ENCODE measurements around the gene TAF8. TPM values are rescaled to one million over a fixed set of nuclear protein-coding genes. Genes with fewer than 3 reads are reported as not detected.
"Not testable (repeated sequence)": the region's sequence is repeated elsewhere in the genome, so short reads cannot be mapped to it uniquely, and the experiment has no call there.

Gene TAF8, protein sequence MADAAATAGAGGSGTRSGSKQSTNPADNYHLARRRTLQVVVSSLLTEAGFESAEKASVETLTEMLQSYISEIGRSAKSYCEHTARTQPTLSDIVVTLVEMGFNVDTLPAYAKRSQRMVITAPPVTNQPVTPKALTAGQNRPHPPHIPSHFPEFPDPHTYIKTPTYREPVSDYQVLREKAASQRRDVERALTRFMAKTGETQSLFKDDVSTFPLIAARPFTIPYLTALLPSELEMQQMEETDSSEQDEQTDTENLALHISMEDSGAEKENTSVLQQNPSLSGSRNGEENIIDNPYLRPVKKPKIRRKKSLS
- total RNA-seq = 10 to 100 TPM in 3 of 8 experiments, 1 to 10 TPM in 5; 3.7 to 22.7 (median 8.9) TPM

DNA sequence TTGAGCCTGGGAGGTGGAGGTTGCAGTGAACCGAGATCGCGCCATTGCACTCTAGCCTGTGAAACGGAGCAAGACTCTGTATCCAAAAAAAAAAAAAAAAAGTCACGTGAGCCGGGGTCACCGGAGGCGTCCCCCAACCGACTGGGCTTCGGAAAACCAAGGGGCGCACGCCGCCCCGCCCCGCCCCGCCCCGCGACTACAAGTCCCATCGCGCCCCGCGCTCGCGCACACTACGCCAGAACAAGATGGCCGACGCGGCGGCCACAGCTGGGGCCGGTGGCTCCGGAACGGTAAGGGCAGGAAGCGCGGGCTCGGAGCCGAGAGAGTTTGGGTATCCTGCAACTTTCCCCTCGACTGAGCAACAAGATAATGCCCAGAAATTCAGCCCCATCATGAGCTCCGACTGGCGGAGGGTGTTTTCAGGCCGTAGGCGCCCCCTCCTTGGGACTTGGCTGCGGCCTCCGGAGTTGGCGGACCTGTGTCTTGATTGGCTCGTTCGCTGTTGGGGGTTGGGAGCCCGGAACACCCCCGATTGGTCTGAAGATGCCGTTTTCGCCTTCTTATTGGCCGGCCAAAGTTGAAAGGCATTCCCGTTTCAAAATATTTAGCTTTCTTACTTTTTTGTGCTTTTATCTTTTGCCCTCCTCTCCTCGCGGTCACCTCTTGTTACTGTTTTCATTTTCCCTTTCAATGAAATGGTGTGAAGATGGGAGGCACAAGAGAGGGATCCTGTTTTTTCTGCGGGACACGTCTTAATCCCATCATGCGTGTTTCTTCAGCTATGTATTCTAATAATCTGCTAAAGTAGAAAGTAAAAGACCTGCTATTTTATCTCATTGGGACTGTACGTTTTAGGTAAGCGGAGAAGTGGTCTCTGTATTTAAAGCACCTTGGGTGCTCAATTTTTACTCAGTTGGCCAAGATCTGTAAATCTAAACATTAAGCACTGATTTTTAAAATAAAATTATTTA is at the start of gene TAF8:
TAF8 (plus strand) TSS at position 228 of the 971 bp plus-strand sequence; CDS start at position 246, 18 bp downstream.
- Histone ChIP-seq H3K27ac (peak within 1 kb of the TSS; percentile 63 to 89), H3K4me3 (peak within 1 kb of the TSS; percentile 57 to 90 (median 83)), H3K4me1 (replicated peaks in 1 of 2) (peaks cover 2 to 7% of the 10 kb centered on the region in 2 donors)
- peak; percentile 82 to 96 (median 90) for ATAC-seq (replicated peaks in 6 of 8)
- in situ Hi-C loops (cut with MboI; ENCODE audit: low pct_unique_long_range_greater_than_20kb in 2 of 9, low sequenced_read_pairs in 9 of 9, unreplicated experiment in 9 of 9) = loop anchor here in 1 of 9 experiments (25.0 kb wide), 1 partner anchor 112 kb away; the partner anchor contains the start of gene GUCA1A
- WGBS, 10 experiments = 0 to 13% (median 3%) methylated on average over 2 to 25 of the region's 59 CpGs; no CpG with 5 or more reads in 1 of the 10 experiments

DNA sequence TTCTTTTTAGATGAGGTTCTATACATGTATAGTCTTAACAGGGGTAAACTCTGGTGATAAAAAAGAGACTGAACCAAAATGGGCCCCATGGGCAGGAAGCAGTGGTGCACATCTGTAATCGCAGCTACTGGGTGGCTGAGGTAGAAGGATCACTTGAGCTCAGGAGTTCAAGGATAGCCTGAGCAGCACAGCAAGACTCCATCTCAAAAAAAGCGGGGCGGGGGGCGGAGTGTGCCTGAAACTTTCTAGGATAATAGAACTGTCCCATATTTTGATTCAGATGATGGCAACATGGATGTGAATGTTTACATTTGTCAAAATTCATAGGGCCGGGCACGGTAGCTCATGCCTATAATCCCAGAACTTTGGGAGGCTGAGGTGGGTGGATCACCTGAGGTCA is 48.8 kb upstream of the TAF8 start:
- no peak overlapping the region for H3K27ac ChIP-seq
- no peaks in the 10 kb centered on the region for H3K4me1 ChIP-seq (replicated peaks in 1 of 2)
- no peak for ATAC-seq (replicated peaks in 6 of 8)
- WGBS, 10 experiments = 63 to 100% (median 94%) methylated on average over 1 to 6 of the region's 6 CpGs; no CpG with 5 or more reads in 2 of the 10 experiments
- in situ Hi-C loops (cut with MboI; ENCODE audit: low pct_unique_long_range_greater_than_20kb in 2 of 9, low sequenced_read_pairs in 9 of 9, unreplicated experiment in 9 of 9) = no loop called here
- no peak overlapping the region for H3K4me3 ChIP-seq

DNA sequence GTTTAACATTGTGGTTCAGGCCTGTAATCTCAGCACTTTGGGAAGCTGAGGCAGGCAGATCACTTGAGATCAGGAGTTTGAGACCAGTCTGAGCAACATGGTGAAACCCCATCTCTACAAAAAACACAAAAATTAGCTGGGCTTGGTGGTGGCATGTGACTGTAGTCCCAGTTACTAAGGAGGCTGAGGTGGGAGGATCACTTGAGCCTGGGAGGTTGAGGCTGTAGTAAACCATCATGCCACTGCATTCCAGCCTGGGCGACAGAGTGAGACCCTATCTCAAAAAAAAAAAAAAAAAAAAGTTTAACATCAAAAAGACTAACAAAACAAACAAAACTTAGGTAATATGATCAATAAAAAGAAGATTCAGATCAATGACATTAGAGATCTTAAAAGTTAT is 46.7 kb upstream of the TAF8 start:
- H3K4me3 ChIP-seq; ATAC-seq (replicated peaks in 6 of 8); H3K27ac ChIP-seq; H3K4me1 ChIP-seq (replicated peaks in 1 of 2); in situ Hi-C loops (cut with MboI; ENCODE audit: low pct_unique_long_range_greater_than_20kb in 2 of 9, low sequenced_read_pairs in 9 of 9, unreplicated experiment in 9 of 9): not testable (repeated sequence)
- WGBS, 10 experiments = 60 to 100% (median 78%) methylated on average over 1 of the region's 1 CpG; no CpG with 5 or more reads in 6 of the 10 experiments

DNA sequence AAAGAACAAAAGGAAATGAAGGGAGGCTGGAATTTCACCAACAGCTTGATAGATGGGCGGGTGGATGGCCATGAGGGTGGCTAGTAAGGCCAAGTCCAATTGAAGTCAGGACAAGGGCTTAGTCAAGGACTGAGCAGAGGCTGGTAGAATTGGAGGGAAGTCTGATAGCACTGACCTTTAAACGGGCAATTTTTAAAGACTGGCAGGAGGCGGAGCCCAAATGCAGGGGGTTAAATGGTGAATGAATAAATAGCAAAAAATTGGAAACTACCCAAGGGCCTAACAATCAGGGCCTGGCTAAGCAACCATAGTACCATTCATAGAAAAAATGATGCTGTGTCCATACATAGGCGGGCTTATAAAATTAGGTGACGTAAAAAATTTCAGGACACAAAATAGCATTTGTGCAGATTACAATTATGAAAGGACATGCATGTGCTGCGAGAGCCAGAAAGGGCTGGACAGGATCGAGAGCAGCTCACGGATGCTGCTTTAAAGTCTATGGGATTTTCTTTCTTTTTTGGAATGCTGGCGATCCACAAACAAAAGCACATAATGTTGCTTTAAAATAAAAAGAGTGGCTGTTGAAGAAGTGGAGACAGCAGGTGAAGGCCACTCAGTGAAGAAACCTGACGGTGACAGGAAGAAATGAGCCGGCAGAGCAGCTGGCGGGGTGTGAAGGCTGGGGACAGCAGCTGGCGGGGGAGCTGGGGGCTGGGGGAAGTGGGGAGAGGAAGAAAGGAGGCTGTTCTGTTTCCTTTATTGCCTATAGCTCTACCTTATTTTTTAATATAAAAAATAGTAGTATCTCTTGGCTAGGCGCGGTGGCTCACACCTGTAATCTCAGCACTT is 42.8 kb upstream of the TAF8 start:
- H3K27ac ChIP-seq = no peak overlapping the region
- WGBS, 10 experiments = 56 to 93% (median 82%) methylated on average over 2 to 10 of the region's 15 CpGs
- peaks cover 0 to 11% of the 10 kb centered on the region in 2 donors for H3K4me1 ChIP-seq (replicated peaks in 1 of 2)
- no peak overlapping the region for H3K4me3 ChIP-seq
- ATAC-seq (replicated peaks in 6 of 8) = no peak
- in situ Hi-C loops (cut with MboI; ENCODE audit: low pct_unique_long_range_greater_than_20kb in 2 of 9, low sequenced_read_pairs in 9 of 9, unreplicated experiment in 9 of 9) = no loop called here

DNA sequence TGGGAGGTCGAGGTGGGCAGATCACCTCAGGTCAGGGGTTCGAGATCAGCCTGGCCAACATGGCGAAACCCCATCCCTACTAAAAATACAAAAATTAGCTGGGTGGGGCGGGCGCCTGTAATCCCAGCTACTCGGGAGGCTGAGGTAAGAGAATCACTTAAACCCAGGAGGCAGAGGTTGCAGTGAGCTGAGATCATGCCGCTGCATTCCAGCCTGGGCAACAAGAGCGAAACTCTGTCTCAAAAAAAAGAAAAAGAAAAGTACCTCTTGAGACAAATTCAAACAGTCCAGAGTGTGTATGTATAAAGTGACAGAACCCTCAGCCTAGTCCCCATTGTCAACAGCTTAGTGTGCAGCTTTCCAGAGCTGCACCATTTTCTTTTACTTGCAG is 42.2 kb upstream of the TAF8 start:
- 79 to 100% (median 91%) methylated on average over 1 to 7 of the region's 8 CpGs; no CpG with 5 or more reads in 5 of the 10 experiments for WGBS, 10 experiments
- H3K4me1 ChIP-seq (replicated peaks in 1 of 2) = peaks cover 0 to 11% of the 10 kb centered on the region in 2 donors
- H3K27ac ChIP-seq; in situ Hi-C loops (cut with MboI; ENCODE audit: low pct_unique_long_range_greater_than_20kb in 2 of 9, low sequenced_read_pairs in 9 of 9, unreplicated experiment in 9 of 9); H3K4me3 ChIP-seq; ATAC-seq (replicated peaks in 6 of 8): not testable (repeated sequence)

DNA sequence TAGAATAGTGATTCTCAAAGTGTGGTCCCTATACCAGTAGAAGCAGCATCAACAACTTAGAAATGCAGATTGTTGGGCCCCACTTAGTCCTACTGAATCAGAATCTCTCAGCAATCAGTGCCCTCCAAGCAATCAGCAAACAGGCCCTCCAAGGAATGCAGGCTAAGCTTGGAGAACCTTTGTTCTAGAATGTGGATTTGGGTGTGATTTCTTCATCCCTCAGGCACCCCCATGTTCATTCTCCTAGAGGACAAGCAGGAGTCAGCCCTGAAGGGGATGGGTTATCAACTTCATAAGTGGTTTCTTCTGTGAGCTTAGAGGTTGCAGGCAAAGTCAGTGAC is 40.5 kb upstream of the TAF8 start:
- no peak overlapping the region for H3K27ac ChIP-seq
- peaks cover 0 to 11% of the 10 kb centered on the region in 2 donors for H3K4me1 ChIP-seq (replicated peaks in 1 of 2)
- H3K4me3 ChIP-seq = no peak overlapping the region
- no peak for ATAC-seq (replicated peaks in 6 of 8)
- in situ Hi-C loops (cut with MboI; ENCODE audit: low pct_unique_long_range_greater_than_20kb in 2 of 9, low sequenced_read_pairs in 9 of 9, unreplicated experiment in 9 of 9) = no loop called here

DNA sequence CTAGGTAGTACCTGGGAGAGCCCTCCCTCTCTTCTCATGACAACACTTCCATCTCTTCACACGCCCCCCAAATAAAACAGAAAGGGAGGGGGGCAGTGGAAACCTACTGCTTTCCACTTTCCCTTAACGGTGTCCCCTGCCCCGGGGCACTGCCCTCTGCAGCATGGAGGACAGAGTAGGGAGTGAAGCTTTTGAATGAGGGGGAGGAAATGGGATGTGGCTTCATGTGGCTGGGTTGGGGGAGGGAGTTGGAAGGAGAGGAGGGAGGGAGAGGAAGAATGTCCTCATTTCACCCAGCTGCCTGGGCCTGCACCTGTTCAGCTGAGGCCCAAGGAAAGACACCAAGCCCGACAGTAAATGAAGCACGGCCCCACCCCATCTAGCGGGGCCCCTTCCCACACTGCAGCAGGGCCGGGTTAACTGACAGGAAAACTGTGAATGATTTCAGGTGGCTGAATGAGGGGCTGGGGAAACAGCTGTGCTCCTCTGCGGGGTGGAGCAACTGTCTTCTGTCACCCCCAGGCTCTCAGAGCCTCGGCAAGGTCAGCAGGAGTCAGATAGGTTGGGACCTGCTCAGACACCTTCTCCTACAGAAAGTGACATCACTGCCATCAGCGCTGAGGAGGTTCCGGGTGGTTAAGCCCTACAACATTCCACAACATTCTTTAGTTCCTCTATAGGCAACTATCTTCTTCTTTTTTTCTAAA is 40.0 kb upstream of the TAF8 start:
- Histone ChIP-seq H3K4me3 (no peak overlapping the region), H3K4me1 (replicated peaks in 1 of 2) (peaks cover 0 to 11% of the 10 kb centered on the region in 2 donors), H3K27ac (no peak overlapping the region)
- ATAC-seq (replicated peaks in 6 of 8) = peak in 6 of 8 experiments; percentile 17 to 70 (median 40)
- WGBS, 10 experiments = 0 to 100% (median 37%) methylated on average over 1 to 4 of the region's 11 CpGs; no CpG with 5 or more reads in 3 of the 10 experiments
- in situ Hi-C loops (cut with MboI; ENCODE audit: low pct_unique_long_range_greater_than_20kb in 2 of 9, low sequenced_read_pairs in 9 of 9, unreplicated experiment in 9 of 9) = no loop called here

DNA sequence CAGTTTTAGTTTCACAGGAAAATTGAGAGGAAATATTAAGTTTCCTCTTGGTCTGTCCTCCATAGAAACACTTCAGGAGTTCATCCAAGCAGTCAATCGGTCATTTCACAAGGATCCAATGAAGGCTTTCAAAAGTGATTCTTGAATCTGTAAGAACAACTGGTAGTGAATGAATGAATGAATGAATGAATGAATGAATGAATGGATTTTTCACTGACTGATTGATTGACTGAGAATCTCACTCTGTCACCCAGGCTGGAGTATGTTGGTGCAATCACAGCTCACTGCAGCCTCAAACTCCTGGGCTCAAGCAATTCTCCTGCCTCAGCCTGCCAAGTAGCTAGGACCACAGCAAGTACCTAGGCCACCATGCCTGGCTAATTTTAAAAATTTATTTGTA is 39.4 kb upstream of the TAF8 start:
- 0 to 100% (median 100%) methylated on average over 1 of the region's 1 CpG; no CpG with 5 or more reads in 2 of the 10 experiments for WGBS, 10 experiments
- no peak for ATAC-seq (replicated peaks in 6 of 8)
- Histone ChIP-seq H3K4me3 (no peak overlapping the region), H3K4me1 (replicated peaks in 1 of 2) (peaks cover 0 to 11% of the 10 kb centered on the region in 2 donors), H3K27ac (no peak overlapping the region)
- in situ Hi-C loops (cut with MboI; ENCODE audit: low pct_unique_long_range_greater_than_20kb in 2 of 9, low sequenced_read_pairs in 9 of 9, unreplicated experiment in 9 of 9) = no loop called here

DNA sequence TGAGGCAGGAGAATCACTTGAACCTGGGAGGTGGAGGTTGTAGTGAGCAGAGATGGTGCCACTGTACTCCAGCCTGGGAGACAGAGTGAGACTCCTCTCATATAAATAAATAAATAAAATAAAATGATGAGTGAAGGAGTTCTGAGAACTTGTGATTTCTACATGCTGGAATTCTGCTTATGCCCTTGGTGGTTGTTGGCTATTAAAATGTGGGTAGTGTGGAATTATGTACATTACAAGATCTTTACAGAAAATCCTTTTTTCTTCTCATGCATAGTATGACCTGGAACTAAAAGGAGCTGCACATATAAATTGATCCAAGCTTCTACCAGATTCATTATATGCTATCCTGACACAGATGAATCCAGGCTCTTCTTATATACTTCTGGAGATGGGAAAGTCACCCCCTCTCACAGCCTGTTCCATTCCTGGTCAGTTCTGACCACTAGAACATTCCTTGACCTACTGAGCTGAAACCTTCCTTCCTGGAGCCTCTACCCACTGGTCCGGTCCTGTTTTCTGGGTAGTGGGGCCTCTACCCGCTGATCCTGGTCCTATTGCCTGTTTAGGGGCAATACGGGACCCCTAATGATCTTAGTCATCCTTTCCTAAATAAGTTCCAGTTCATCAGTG is 37.7 kb upstream of the TAF8 start:
- peak in 1 of 8 experiments; percentile 18 for ATAC-seq (replicated peaks in 6 of 8)

DNA sequence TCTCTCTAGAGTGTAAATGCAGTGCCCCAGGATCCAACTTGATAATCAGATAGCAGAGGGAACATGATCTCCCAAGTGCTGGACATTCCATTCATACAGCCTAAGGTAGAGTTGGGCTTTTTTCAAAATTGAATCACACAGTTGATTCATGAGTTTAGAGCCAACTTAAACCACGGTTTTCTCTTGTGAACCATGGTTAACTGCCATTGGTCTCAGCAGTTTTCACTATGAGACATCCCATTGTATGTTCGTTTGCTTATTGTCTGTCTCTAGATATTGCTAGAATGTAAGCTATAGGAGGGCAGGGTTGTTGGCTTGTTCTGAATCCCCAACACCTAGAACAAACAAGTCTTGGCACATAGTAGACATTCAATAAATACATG is 37.2 kb upstream of the TAF8 start:
- no peak overlapping the region for H3K4me3 ChIP-seq
- H3K27ac ChIP-seq = no peak overlapping the region
- ATAC-seq (replicated peaks in 6 of 8) = peak in 1 of 8 experiments; percentile 19
- in situ Hi-C loops (cut with MboI; ENCODE audit: low pct_unique_long_range_greater_than_20kb in 2 of 9, low sequenced_read_pairs in 9 of 9, unreplicated experiment in 9 of 9) = no loop called here
- 43 to 88% (median 72%) methylated on average over 1 to 2 of the region's 2 CpGs; no CpG with 5 or more reads in 2 of the 10 experiments for WGBS, 10 experiments
- H3K4me1 ChIP-seq (replicated peaks in 1 of 2) = peaks cover 0 to 6% of the 10 kb centered on the region in 2 donors

More for the DNA sequence above, 37.7 kb upstream of the TAF8 start:
- H3K4me3 ChIP-seq = no peak overlapping the region
- in situ Hi-C loops (cut with MboI; ENCODE audit: low pct_unique_long_range_greater_than_20kb in 2 of 9, low sequenced_read_pairs in 9 of 9, unreplicated experiment in 9 of 9) = no loop called here
- 87 to 100% (median 95%) methylated on average over 1 to 3 of the region's 3 CpGs; no CpG with 5 or more reads in 5 of the 10 experiments for WGBS, 10 experiments
- no peak overlapping the region for H3K27ac ChIP-seq
- H3K4me1 ChIP-seq (replicated peaks in 1 of 2) = peaks cover 0 to 6% of the 10 kb centered on the region in 2 donors

DNA sequence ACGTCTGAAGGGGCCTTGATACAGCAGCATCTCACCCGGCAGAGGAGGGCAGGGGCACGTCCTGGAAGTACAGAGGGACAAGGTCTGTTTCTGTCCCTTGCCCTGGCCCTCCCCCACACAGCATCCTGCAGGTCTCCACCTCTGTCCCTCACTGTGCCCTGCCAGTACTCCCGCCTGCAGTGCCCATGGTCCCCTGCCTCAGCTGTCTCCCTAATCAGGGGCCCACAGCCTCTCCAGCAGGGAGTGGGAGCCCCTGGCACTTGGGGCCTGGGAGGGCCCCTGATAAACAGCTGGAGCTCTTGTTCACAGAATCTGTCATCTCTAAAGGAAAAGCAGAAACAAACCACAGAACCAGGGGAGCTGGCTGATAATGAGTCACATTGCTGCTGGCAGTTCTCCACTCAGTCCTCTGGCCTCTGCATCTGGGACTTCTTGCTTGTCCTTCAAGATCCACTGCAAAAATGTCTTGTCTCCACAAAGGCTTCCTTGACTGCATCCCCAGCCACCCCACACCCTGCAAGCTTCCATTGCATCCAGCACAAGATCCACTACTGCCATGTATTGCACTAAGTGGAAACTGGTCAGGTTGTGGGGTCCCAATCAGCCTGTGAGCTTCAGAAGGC is 33.2 kb upstream of the TAF8 start:
- Histone ChIP-seq H3K27ac (no peak overlapping the region), H3K4me3 (no peak overlapping the region), H3K4me1 (replicated peaks in 1 of 2) (no peaks in the 10 kb centered on the region)
- WGBS, 10 experiments = 60% methylated on average over 2 of the region's 4 CpGs; no CpG with 5 or more reads in 9 of the 10 experiments
- in situ Hi-C loops (cut with MboI; ENCODE audit: low pct_unique_long_range_greater_than_20kb in 2 of 9, low sequenced_read_pairs in 9 of 9, unreplicated experiment in 9 of 9) = no loop called here
- ATAC-seq (replicated peaks in 6 of 8) = peak in 2 of 8 experiments; percentile 64 to 81
